IMR-90 (cell line): ENCODE results near the gene C16orf89. TPM values are rescaled to one million over a fixed set of nuclear protein-coding genes. Genes with fewer than 3 reads are reported as not detected.

Source experiments
- ATAC-seq: fragments of 200-7000 bp; cut with Tn5 transposase; 2 replicates; pipeline ENCODE4 v1.9.1; 2020; ENCODE audit warnings: low read depth, mild to moderate bottlenecking, moderate library complexity
- BruUV-seq: library from RNA; stranded (reverse); fragments of 400-500 nt; replicated peaks from 2 replicates; lab custom pipeline; 2021; lab: Mats Ljungman, UMichigan
- CTCF ChIA-PET: fragments of 300-600 bp; formaldehyde crosslinking; extraction: SDS; loops from one replicate; lab custom pipeline; 2021; ENCODE audit warnings: antibody characterized with exemption; lab: Yijun Ruan, JAX
- POLR2A ChIA-PET: fragments of 300-600 bp; sonication (Branson Sonifier 250); formaldehyde crosslinking; loops from one replicate; lab custom pipeline; 2022; ENCODE audit warnings: antibody characterized with exemption; ENCODE audit not compliant: unreplicated experiment; lab: Charles Lee
- DNase-seq: peaks from one replicate; pipeline ENCODE4 v3.0.0; 2013
- H2AFZ ChIP-seq: replicated peaks from 2 replicates; pipeline ENCODE3; 2013; ENCODE audit warnings: low read length, mild to moderate bottlenecking; ENCODE audit not compliant: poor library complexity
- H2AK5ac ChIP-seq: 2 replicates; pipeline ENCODE4 v1.6.1; 2013; ENCODE audit warnings: low read depth, low read length, inconsistent platforms
- H2AK9ac ChIP-seq: replicated peaks from 2 replicates; pipeline ENCODE3; 2013; ENCODE audit warnings: mild to moderate bottlenecking, low read depth, low read length, moderate library complexity; ENCODE audit not compliant: poor library complexity
- H2BK120ac ChIP-seq: 2 replicates; pipeline ENCODE4 v1.6.1; 2013; ENCODE audit warnings: low read depth, low read length, inconsistent platforms
- H2BK15ac ChIP-seq: 3 replicates; pipeline ENCODE4 v1.6.1; 2013; ENCODE audit warnings: low read depth, low read length, inconsistent platforms
- H2BK20ac ChIP-seq: 2 replicates; pipeline ENCODE4 v1.6.1; 2013; ENCODE audit warnings: low read depth, mild to moderate bottlenecking, inconsistent platforms, low read length, moderate library complexity
- H2BK5ac ChIP-seq: 2 replicates; pipeline ENCODE4 v1.6.1; 2013; ENCODE audit warnings: mild to moderate bottlenecking, low read depth, low read length, inconsistent platforms; ENCODE audit not compliant: poor library complexity, severe bottlenecking
- H3K14ac ChIP-seq: replicated peaks from 2 replicates; pipeline ENCODE4 v1.6.1; 2013; ENCODE audit warnings: low read depth, low read length, inconsistent platforms
- H3K18ac ChIP-seq: 2 replicates; pipeline ENCODE4 v1.6.1; 2013; ENCODE audit warnings: low read depth, low read length, control low read depth
- H3K23ac ChIP-seq: 2 replicates; pipeline ENCODE4 v1.6.1; 2013; ENCODE audit warnings: low read depth, low read length, inconsistent platforms
- H3K27ac ChIP-seq: 2 replicates; pipeline ENCODE4 v1.5.1; 2013; ENCODE audit warnings: mild to moderate bottlenecking, control low read depth, low read length; ENCODE audit not compliant: insufficient read depth
- H3K27me3 ChIP-seq: 2 replicates; pipeline ENCODE4 v1.6.1; 2013; ENCODE audit warnings: low read length; ENCODE audit not compliant: control insufficient read depth, insufficient read depth
- H3K36me3 ChIP-seq: 2 replicates; pipeline ENCODE4 v1.6.1; 2013; ENCODE audit warnings: low read length, mixed read lengths; ENCODE audit not compliant: control insufficient read depth, insufficient read depth
- H3K4ac ChIP-seq: 2 replicates; pipeline ENCODE4 v1.6.1; 2013; ENCODE audit warnings: low read depth, low read length, inconsistent platforms
- H3K4me1 ChIP-seq: 2 replicates; pipeline ENCODE4 v1.6.1; 2013; ENCODE audit warnings: low read length, mixed read lengths; ENCODE audit not compliant: control insufficient read depth, insufficient read depth
- H3K4me2 ChIP-seq: 2 replicates; pipeline ENCODE4 v1.6.1; 2013; ENCODE audit warnings: low read depth, mild to moderate bottlenecking, control low read depth, low read length, moderate library complexity
- H3K4me3 ChIP-seq: 2 replicates; pipeline ENCODE4 v1.5.1; 2013; ENCODE audit warnings: low read depth, mild to moderate bottlenecking, control low read depth, low read length, moderate library complexity; ENCODE audit not compliant: insufficient read depth
- H3K56ac ChIP-seq: 2 replicates; pipeline ENCODE4 v1.6.1; 2013; ENCODE audit warnings: low read length, inconsistent platforms; ENCODE audit not compliant: insufficient read depth; ENCODE audit errors: extremely low read depth
- H3K79me1 ChIP-seq, 2 experiments: 2 replicates each; pipeline ENCODE4 v1.6.1; 2013; ENCODE audit warnings: low read length in 2 of 2, inconsistent platforms in 1 of 2, low read depth in 1 of 2
- H3K9ac ChIP-seq: 2 replicates; pipeline ENCODE4 v1.6.1; 2013; ENCODE audit warnings: low read depth, low read length, control low read depth
- H3K9me1 ChIP-seq: 2 replicates; pipeline ENCODE4 v1.6.1; 2013; ENCODE audit warnings: low read length, inconsistent platforms; ENCODE audit not compliant: insufficient read depth
- H3K9me3 ChIP-seq: 2 replicates; pipeline ENCODE4 v1.6.1; 2013; ENCODE audit warnings: low read length; ENCODE audit not compliant: control insufficient read depth, insufficient read depth
- H4K20me1 ChIP-seq: 2 replicates; pipeline ENCODE4 v1.6.1; 2013; ENCODE audit warnings: low read length, inconsistent platforms; ENCODE audit not compliant: insufficient read depth
- H4K5ac ChIP-seq: 2 replicates; pipeline ENCODE4 v1.6.1; 2013; ENCODE audit warnings: mild to moderate bottlenecking, low read depth, low read length, control low read depth
- H4K8ac ChIP-seq, 2 experiments: 2 replicates each; pipeline ENCODE4 v1.6.1; 2013; ENCODE audit warnings: low read depth in 2 of 2, low read length in 2 of 2, control low read depth in 1 of 2, inconsistent platforms in 1 of 2
- H4K91ac ChIP-seq: 2 replicates; pipeline ENCODE4 v1.6.1; 2013; ENCODE audit warnings: low read depth, low read length, inconsistent platforms; ENCODE audit not compliant: insufficient read depth
- FOS ChIP-seq: fragments of 150-350 bp; IDR thresholded peaks from 2 replicates; pipeline ENCODE4 v1.6.1; 2016; ENCODE audit warnings: low read depth, low read length
- MAFK ChIP-seq: IDR thresholded peaks from 2 replicates; pipeline ENCODE4 v1.6.1; 2012; ENCODE audit warnings: low read depth, low read length, improper control_type of control experiment
- POLR2A ChIP-seq: IDR thresholded peaks from 2 replicates; pipeline ENCODE4 v1.6.1; 2012; ENCODE audit warnings: mild to moderate bottlenecking, low read depth, low read length
- RAD21 ChIP-seq: IDR thresholded peaks from 2 replicates; pipeline ENCODE4 v1.6.1; 2012; ENCODE audit warnings: low read length, improper control_type of control experiment
- RCOR1 ChIP-seq: IDR thresholded peaks from 2 replicates; pipeline ENCODE4 v1.6.1; 2012; ENCODE audit warnings: mild to moderate bottlenecking, low read length, improper control_type of control experiment; ENCODE audit not compliant: insufficient replicate concordance
- WGBS, 2 experiments: methylation state at CpG; one replicate each; pipeline versions ENCODE4 v1.1.5 to v1.1.7; 2013; ENCODE audit warnings: missing lambda C conversion rate in 2 of 2; ENCODE audit not compliant: insufficient read length in 1 of 2; ENCODE audit errors: extremely low coverage in 2 of 2; 5-methylcytosine and 5-hydroxymethylcytosine counted together
- dilution Hi-C: fragments of 300-500 bp; cut with HindIII; formaldehyde crosslinking; loops from one replicate; pipeline ENCODE4 v1.14.3; 2018; ENCODE audit warnings: low sequenced_read_pairs; ENCODE audit not compliant: unreplicated experiment
- in situ Hi-C: fragments of 300-500 bp; cut with MboI; formaldehyde crosslinking; loops from 3 replicates; pipeline ENCODE4 v1.14.3; 2019; ENCODE audit warnings: low sequenced_read_pairs, inconsistent platforms, mixed read lengths
- intact Hi-C: fragments of 100-400 bp; cut with micrococcal nuclease; formaldehyde crosslinking; loops from 2 replicates; pipeline ENCODE4 v1.10.0; 2022
- polyA plus RNA-seq, 3 experiments: library from polyadenylated mRNA; depleted of rRNA; stranded (reverse); fragments of >200 nt; gene quantifications; 2 replicates each; pipeline ENCODE4 v1.2.3, GENCODE V29; 2012; ENCODE audit warnings: low replicate concordance in 1 of 3
- total RNA-seq: library from RNA; depleted of rRNA; stranded (reverse); fragments of >200 nt; gene quantifications from 2 replicates; pipeline ENCODE4 v1.2.3, GENCODE V29; 2012

Gene C16orf89
- total and polyA plus RNA-seq, 2 of the 4 experiments (the other 2 are of a cell fraction), result 0.17 to 0.18 TPM

DNA sequence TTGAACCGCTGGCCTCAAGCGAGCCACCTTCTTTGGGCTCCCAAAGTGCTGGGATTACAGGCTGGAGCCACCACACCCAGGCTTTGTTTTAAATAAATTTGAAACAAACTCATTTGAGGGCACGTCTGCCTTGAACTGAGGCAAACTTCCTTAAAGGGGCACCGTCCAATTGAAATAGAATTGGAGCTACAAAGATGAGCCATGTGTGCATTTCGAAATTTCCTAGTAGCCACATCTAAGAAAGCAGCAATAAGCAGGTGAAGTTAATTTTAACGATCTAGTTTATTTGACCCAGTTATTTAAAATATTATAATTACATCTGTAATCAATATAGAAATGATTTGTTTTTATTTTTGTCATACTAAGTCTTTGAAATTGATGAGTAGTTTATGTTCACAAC is 755 bp upstream of the C16orf89 start:
- no peak overlapping the region for H3K56ac ChIP-seq
- H3K9me3 ChIP-seq, result no peaks in the 10 kb centered on the region
- H3K4me3 ChIP-seq, result no peak overlapping the region
- no peak overlapping the region for H3K4me2 ChIP-seq
- H3K23ac ChIP-seq, result no peak overlapping the region
- H3K18ac ChIP-seq, result no peak overlapping the region
- no peak overlapping the region for H3K14ac ChIP-seq
- no peak overlapping the region for H4K91ac ChIP-seq
- ChIA-PET POLR2A (no interaction called here), CTCF (interaction anchor here (1.3 kb wide), 1 partner anchor 18 kb away, joined by 4 read pairs; no protein-coding TSS in a partner anchor)
- no peak overlapping the region for H3K27ac ChIP-seq
- H3K79me1 ChIP-seq, result no peaks in the 10 kb centered on the region
- in situ Hi-C loops (no loop called here), dilution Hi-C loops (no loop called here), intact Hi-C loops (no loop called here)
- H3K9me1 ChIP-seq, result peaks cover 3% of the 10 kb centered on the region; the same call in 1 of the 2 replicates
- ATAC-seq (no peak), DNase-seq (no peak)
- H4K20me1 ChIP-seq, result no peaks in the 10 kb centered on the region
- H4K5ac ChIP-seq, result no peak overlapping the region
- H2BK5ac ChIP-seq, result no peak overlapping the region
- no peak overlapping the region for H2BK120ac ChIP-seq
- H3K9ac ChIP-seq, result no peak overlapping the region
- no TSS peak for BruUV-seq
- H3K4me1 ChIP-seq, result peaks cover 6% of the 10 kb centered on the region; the same call in 1 of the 2 replicates
- WGBS, 2 experiments, result 60% methylated on average over 1 of the region's 6 CpGs; no CpG with 5 or more reads in 1 of the 2 experiments
- H2AK9ac ChIP-seq, result no peak overlapping the region
- H4K8ac ChIP-seq, result no peak overlapping the region
- H2BK20ac ChIP-seq, result no peak overlapping the region
- no peak for TF ChIP-seq MAFK
- no peak for TF ChIP-seq FOS
- TF ChIP-seq RCOR1, result no peak
- no peak for TF ChIP-seq POLR2A
- no peak for TF ChIP-seq RAD21
- H3K27me3 ChIP-seq, result peaks cover 19% of the 10 kb centered on the region
- no peak overlapping the region for H2BK15ac ChIP-seq
- no peaks in the 10 kb centered on the region for H3K36me3 ChIP-seq
- no peak overlapping the region for H2AFZ ChIP-seq
- no peak overlapping the region for H2AK5ac ChIP-seq
- no peak overlapping the region for H3K4ac ChIP-seq
